H1 (cell line): ENCODE measurements around the gene ZNF672.

Experiments
- ASH2L ChIP-seq: fragments of 200-600, 300-600 bp; sonication (generic); IDR thresholded peaks from one replicate; pipeline ENCODE4 v1.7.1; 2017; ENCODE audit warnings: low read length
- EP300 ChIP-seq, 2 experiments: IDR thresholded peaks; 1 replicate in 1 of 2; 2 replicates in 1 of 2; pipeline ENCODE4 v1.6.1; 2011 to 2012; ENCODE audit warnings: low read depth in 2 of 2, low read length in 2 of 2, mild to moderate bottlenecking in 2 of 2, borderline replicate concordance in 1 of 2, inconsistent platforms in 1 of 2, moderate library complexity in 1 of 2
- TF ChIP-seq, protein P1 (sequence below), 3 experiments: IDR thresholded peaks; 1 replicate in 2 of 3; 2 replicates in 1 of 3; pipeline versions ENCODE4 v1.5.1 to v1.6.1; 2011; ENCODE audit warnings: low read length in 3 of 3, mild to moderate bottlenecking in 3 of 3, inconsistent platforms in 2 of 3, low read depth in 1 of 3, moderate library complexity in 1 of 3; ENCODE audit not compliant: insufficient read depth in 1 of 3; ENCODE audit errors: control extremely low read depth in 1 of 3

DNA sequence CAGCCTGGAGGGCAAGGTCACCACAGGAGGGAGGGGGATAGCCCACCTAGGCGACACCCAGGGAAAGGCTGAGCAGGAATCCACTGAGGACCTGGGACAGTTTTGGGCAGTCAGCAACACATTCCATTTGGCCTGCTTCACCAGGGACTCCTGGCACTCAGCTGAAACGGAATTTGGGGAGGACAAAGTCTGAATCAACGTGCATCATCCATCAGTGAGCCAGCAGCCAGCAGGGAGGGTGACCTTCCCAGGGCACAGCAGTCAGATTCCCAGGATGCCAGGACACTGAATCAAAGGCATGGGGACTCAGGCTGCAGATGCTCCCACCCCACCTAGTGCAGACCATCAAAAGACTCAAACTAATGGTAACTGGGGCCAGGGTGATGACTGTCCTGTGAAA lies 16.9 kb upstream of the ZNF672 start:
- TF ChIP-seq ASH2L (no peak), EP300 (IDR thresholded peaks at IDR 0.05; ENCODE audit: borderline replicate concordance in 1 of 2, low read depth in 2 of 2, low read length in 2 of 2) (no peak)
- TF ChIP-seq, protein P1, sequence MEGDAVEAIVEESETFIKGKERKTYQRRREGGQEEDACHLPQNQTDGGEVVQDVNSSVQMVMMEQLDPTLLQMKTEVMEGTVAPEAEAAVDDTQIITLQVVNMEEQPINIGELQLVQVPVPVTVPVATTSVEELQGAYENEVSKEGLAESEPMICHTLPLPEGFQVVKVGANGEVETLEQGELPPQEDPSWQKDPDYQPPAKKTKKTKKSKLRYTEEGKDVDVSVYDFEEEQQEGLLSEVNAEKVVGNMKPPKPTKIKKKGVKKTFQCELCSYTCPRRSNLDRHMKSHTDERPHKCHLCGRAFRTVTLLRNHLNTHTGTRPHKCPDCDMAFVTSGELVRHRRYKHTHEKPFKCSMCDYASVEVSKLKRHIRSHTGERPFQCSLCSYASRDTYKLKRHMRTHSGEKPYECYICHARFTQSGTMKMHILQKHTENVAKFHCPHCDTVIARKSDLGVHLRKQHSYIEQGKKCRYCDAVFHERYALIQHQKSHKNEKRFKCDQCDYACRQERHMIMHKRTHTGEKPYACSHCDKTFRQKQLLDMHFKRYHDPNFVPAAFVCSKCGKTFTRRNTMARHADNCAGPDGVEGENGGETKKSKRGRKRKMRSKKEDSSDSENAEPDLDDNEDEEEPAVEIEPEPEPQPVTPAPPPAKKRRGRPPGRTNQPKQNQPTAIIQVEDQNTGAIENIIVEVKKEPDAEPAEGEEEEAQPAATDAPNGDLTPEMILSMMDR (IDR thresholded peaks at IDR 0.05; ENCODE audit: control extremely low read depth in 1 of 3, insufficient read depth in 1 of 3, low read depth in 1 of 3, low read length in 3 of 3) = no peak
